ENCODE results near the gene SYTL3.
"Not testable (repeated sequence)": the region's sequence is repeated elsewhere in the genome, so short reads cannot be mapped to it uniquely, and the experiment has no call there.

Gene SYTL3

DNA sequence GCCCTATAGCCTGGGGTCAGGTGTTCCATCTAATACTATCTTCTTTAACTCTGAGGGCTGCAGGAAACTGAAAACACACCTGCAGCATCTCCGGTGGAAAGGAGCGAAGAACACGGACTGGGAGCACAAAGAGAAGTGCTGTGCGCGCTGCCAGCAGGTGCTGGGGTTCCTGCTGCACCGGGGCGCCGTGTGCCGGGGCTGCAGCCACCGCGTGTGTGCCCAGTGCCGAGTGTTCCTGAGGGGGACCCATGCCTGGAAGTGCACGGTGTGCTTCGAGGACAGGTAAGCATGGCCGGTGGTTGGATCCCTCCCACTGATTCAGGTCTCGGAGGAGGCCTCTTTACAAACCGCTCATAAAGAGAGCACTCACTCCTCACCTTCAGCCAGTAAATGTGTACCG, 15.5 kb downstream of the SYTL3 start:
- no peak for DNase-seq

DNA sequence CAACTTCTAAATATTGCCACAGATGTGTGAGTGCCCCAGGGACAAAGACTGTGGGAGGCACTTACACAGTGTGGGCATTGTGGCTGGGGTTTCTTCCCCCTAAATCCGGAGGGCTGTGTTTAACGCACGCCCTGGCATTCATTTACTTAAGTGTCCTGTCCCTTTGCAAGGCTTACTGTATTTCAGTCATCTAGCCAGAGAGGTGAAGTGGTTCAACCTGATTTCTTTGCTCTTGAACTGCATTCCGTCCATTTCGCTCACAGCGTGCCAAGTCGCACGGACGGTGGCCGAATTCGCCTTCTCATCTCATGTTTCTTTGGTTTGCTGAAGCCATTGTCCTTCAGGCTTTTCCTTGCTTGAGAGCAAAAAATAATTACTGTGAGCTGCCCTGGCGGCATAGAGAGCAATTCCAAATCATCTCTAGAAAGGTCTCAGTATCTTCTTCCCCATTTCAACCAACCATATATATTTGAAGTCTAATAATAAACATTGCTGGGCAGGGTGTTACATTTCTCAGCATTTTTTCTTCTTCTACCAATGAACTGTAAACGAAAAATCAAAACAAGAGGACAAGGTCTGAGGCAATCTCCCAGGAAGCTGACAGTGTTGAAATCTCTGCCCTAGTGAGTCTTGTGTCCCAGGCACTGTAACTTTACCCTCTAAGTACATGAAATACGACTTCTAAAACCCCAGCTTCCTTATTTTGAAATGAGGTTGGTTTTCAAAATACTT, 16.9 kb downstream of the SYTL3 start:
- DNase-seq, result peak; percentile 99

DNA sequence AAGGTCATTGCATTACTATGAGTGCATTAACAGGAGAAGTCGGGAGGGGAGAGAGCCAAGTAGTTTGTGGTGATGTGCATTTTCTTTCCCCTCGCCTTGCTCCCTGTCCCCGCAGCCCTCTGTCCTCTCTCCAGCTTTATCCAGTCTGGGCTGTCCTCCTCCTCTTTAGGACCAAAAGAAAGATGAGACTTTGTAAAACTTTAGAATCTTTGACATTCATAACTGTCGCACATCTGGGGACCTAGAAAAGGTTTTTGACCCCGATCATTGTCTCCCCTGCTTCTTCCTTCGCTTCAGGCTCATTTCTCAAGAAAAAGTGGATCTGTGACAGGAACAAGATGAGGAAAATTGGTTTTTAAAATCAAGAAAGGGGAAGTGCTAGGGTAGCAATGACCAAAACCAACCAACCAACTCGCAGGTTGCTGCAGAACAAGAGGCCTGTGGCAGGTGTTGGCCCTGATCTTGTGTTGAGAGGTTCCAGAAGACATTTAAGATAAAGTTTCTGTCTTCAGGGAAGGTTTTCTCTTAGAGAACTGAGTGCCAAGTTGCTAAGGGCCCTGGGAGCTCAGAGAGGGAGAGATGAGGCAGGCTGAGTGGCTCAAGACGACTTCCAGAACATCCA, 17.6 kb downstream of the SYTL3 start:
- DNase-seq, result no peak

DNA sequence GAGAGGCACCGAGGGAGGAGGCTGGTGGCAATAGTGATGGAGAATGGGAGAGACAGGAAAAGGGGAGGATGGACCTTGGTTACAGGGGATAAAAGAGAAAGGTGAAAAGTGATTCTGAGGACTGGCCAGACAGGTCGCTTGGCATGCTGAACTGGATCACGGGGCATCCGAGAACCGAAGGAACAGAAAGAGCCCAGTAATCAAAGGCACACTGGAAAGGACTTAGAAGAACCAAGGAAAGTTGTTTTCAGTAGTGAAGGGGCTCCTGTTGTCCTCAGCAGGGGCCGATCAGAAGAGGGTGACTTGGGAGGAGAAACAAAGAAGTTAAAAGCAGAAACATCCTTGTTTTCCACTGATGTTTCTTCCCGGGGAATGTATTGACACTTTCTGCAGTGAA, 18.9 kb downstream of the SYTL3 start:
- DNase-seq, result no peak

DNA sequence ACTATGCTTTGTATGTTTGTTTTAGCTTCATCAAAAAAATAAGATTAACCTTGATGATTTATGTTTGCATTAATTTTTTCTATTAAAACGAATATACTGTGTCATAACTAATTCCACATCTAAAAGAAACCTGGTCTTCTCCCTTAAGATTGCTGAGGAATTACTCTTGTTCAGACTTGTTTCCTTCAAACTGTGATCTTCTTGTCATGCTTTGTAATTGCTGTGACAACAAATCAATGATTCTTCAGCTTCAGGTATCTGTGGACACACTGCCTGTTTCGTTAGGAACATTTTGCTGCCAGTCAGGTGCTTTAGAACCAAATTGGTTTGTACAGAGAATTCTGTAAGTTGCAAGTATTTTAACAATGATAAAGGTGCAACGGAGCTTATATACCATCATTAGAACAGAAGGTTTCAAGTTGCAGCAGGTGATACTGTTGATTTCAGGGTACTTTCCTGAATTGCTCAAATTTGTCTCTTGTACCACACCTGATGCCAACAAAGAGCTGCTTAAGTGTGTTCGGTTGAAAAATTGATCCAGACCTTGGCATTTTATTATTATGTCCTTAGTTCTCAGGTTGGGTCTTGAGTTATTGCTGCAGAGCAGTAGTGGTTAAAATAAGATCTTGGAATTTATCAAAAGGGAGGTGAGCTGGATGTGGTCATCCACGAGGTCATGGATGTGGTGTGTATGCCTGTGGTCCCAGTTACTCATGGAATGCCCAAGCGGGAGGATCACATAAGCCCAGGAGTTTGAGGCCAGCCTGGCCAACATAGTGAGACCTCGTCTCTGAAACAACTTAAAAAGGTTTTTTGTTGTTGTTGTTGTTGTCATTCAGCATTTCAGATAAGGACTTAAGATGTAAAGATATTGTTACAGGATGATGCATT, 19.5 kb downstream of the SYTL3 start:
- DNase-seq, result no peak

DNA sequence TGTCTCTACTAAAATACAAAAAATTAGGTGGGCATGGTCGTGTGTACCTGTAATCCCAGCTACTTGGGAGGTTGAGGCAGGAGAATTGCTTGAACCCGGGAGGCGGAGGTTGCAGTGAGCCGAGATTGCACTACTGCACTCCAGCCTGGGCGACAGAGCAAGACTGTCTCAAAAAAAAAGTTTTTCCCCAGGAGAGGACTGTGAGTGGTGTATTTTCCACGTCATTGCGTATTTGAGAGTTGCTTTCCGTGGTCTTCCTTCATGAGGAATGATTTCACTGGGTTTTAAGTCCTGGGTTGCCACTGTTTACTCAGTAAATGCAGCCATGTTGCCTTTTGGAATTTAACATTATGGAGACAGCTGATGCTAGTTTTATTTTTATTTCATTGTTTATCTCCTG, 22.3 kb downstream of the SYTL3 start:
- not testable (repeated sequence) for DNase-seq

DNA sequence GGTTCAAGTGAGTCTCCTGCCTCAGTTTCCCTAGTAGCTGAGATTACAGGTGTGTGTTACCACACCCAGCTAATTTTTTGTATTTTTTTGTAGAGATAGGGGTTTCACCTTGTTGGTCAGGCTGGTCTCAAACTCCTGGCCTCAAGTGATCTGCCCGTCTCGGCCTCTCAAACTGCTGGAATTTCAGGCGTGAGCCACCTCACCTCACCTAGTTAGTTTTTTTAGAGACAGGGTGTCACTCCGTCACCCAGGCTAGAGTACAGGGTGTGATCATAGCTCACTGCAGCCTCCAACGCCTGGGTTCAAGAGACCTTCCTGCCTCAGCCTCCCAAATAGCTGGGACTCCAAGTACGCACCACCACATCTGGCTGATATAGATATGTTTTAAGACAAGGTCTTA, 22.9 kb downstream of the SYTL3 start:
- no peak for DNase-seq

DNA sequence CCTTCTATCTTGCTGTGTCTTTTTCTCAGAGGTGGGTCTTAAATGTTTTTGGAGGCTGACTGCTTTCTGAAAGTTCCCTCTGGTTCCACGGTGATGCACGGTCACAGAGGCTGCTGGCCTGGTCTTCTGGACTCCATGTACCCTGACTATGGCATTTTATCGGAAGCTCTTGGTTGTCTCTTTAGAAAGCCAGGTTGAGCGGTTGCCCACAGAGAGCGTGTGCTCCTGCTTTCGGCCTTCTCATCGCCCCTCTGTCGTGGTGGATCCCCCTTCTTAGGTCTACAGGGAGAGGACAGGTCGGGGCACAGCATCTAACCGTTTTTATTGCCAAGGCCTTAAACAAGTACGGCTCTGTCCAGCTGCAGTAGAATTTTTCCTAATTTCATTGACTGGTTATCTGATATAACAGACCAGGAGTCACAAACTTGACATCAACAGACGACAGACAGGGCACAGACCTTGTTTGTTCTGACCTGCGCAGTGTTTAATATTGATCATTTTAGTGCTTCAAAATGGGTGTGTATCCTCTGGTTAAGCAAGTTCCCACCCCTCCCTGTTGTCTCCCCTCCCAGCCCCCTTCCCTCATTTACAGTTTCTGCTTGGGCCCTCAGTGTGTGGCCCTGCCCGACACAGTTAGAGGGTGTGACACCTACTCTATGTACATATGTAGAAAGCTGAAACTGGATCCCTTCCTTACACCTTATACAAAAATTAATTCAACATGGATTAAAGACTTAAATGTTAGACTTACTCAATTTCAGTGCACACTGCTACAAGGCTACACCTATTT, 24.7 kb downstream of the SYTL3 start:
- no peak for DNase-seq

DNA sequence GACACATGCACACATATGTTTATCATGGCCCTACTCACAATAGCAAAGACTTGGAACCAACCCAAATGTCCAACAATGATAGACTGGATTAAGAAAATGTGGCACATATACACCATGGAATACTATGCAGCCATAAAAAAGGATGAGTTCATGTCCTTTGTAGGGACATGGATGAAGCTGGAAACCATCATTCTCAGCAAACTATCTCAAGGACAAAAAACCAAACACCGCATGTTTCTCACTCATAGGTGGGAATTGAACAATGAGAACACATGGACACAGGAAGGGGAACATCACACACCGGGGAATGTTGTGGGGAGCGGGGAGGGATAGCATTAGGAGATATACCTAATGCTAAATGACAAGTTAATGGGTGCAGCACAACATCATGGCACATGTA, 27.2 kb downstream of the SYTL3 start:
- not testable (repeated sequence) for DNase-seq

DNA sequence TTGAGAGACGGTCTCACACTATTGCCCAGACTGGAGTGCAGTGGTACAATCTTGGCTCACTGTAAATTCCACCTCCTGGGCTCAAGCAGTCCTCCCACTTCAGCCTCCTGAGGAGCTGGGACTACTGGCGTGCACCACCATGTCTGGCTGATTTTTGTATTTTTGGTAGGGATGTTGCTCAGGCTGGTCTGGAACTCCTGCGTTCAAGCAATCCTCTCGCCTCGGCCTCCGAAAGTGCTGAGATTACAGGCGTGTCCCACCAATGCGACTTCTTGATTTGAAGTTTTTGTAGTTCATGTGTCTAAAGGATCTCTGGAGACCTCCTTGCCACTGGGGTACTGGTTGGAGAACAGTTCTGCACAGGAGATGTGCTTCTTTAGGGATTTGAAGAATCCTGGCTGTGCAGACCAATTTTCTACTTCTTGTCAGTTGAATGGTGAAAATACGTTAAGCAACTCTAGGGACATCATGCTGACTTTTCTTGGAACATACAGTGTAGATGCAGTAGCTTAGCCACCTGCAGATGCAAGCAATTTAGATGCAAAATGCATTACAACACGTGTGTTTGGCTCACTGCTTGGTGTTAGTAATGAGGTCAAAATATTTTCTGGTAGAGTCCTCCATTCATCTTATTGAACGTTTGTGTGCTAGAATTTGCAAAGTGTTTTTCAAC, 28.2 kb downstream of the SYTL3 start:
- no peak for DNase-seq

DNA sequence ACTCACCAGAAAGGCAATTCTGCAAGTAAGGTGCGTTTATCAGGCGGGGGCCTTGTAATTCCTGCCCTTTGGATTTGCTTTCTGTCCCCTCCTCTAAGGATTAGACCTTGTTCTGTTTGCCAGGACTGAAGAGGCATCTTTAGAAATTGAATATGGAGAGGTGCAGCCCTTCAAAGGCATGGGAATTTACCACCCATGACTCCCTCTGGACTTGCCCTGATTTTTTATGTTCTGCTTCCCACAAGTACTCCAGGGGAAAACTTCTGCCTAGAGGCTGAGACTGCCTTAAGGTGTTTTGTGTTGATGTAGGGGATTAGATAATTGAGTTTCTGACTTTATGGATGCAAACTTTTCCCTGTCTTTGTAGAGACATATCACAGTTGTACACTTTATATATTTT, 30.2 kb downstream of the SYTL3 start:
- no peak for DNase-seq

DNA sequence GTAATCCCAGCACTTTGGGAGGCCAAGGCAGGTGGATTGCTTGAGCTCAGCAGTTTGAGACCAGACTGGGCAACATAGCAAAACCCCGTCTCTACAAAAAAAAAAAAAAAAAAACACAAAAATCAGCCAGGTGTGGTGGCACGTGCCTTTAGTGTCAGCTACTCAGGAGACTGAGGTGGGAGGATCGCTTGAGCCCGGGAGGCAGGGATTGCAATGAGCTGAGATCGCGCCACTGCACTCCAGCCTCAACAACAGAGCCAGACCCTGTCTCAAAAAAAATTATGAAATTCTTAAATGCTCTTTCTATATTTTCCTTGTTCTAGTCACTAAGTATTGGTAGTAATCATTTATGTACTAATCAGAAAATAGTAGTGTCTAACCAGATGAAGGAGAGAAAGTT, 30.6 kb downstream of the SYTL3 start:
- DNase-seq, result no peak

DNA sequence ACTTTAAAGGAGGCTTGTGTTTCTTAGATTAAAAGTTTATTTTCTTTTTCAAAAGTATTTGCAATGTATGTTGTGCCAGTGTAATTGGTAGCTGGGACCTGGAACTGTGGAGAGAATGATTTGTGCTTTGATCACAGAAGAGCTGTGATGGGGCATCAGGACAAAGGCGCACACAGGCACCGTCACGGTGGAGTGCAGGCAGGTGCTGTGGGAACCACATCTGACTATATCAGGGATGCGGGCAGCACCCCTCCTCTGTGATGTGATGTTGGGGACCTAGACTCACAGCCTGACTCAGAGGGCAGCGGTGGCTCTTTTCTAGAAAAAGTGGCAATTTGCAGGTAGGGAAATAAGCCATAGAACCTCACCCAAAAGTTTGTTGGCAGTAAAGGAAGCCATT, 34.5 kb downstream of the SYTL3 start:
- no peak for DNase-seq

DNA sequence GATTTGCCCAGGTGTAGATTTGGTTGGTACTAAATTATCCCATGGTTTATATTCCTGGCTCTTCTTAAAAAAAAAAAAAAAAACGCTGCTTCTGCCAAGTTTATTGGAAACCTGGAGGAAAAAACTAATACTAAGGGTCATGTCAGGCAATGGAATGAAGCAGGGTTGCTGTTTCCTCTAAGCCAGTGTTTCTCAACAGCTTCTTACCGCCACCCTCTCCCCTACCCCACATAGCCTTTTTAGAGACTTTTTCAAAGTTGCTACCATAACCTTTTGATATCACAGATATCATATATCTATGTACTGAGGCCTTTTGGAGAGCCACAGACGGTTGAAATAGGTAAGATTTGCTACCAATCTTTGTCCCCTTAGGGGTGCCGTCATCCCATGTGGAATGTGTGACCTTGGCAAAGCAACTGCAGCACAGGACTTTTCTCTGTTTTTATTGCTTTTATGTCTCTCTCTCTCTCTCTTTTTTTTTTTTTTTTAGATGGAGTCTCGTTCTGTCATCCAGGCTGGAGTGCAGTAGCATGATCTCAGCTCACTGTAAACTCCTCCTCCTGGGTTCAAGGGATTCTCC, 35.0 kb downstream of the SYTL3 start:
- no peak for DNase-seq

DNA sequence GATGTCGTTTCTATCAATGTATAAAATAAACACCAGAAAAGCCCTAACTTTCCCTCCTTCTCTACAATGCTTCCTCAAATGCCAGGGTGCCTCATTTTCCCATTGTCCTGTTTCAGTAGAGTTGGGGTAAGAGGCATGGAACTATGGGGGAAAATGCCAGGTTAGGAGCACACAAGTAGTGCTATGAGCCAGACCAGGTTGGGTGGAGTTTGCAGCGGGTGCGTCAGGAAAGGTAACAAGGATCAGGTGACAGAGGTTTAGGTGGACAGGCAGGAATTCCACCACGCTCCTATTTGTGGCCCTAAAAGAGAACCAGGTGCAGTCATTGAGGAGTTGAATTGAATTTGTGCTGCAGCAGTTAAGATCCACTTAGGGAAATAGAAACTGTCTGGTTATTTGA, 36.5 kb downstream of the SYTL3 start:
- no peak for DNase-seq

DNA sequence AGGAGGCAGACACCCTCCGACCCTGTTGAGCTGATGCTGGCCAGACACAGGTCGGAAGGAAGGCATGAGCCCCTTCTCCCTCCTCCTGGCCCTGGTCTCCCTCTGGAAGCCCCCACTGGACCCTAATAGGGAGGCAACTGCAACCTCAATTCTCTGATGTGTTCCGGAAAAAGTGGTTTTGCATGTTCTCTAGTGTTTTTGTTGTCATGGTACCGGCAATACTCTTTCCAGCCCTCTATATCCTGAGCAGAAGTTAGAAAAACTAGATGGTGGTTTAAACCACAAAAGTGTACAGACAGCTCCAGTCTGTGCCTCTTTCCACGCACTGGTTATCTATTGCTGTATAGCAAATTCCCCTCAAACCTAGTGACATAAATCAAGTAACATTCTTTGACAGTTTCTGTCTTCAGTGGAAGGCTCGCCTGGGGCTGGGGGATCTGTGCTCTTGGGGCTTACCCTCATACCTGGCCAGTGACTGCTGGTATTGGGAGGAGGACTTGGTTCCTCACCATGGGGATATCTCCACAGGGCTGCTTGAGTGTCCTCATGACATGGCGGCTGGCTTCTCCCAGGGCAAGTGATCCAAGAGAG, 37.0 kb downstream of the SYTL3 start:
- peak; percentile 72 for DNase-seq

DNA sequence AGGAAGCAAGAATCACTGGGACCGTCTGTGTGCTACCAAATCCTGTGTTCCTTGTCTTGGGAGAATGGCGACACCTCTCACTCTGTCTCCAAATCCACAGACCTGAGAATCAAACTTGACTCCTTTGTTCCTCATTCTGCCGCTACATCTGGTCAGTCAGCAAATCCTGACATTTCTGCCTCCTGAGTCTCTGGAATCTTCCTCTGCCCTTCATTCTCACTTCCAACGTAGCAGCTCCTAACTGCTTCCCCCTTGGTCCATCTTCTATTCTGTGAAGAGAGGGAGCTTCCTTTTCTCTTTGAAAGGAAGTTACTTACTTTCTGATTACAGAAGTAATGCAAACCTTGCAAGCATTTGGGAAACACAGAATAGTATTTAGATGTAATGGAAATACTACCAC, 37.7 kb downstream of the SYTL3 start:
- DNase-seq, result no peak

DNA sequence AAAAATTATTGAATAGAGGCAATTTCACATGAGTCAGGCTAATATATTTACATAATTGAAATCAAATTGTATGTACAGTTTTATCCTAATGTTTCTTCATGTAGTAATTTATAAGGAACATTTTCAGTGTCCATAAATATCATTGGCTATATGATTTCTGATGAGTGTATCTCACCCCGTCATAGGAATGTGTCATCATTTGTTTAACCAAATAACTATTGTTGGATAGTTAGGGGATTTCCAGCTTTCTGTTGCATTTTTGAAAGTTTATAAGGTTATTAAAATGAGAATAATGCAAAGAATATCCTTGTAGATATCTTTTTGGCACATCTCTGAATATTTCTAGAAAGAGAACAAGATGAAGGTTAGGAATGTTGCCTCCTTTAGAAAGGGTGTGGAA, 39.0 kb downstream of the SYTL3 start:
- no peak for DNase-seq

DNA sequence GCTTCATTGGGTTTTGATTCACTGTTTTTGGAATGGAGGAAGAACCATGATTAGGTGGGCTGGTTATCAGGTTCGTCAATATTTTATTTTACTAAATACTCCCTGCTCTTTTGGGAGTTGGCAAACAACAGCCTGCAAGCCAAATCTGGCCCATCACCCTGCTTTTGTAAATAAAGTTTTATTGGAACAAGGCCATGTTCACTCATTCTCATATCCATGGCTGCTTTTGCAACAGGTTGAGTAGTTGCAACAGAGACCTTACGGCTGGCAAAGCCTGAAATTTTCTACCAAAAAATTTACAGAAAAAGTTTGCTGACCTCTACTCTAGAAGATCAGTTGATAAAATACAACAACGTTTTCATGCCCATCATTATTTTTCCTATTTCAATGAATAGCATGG, 45.1 kb downstream of the SYTL3 start:
- DNase-seq, result no peak

DNA sequence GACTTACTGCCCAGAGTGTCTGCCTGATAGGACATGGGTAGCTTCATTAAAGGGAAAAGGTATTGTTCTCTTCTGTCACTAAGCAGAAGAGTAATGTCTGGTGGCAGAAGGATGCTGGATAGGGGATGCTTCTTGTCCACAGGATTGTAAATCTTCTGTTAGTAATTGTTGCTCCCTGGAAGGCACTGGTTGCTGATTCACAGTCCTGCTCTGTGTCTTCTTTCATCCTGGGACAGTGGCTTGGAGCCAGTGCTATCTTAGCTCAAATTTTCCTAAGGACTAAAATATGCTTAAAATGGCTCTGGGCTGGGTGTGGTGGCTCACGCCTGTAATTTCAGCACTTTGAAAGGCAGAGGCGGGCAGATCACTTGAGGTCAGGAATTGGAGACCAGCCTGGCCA, 48.0 kb downstream of the SYTL3 start:
- no peak for DNase-seq

DNA sequence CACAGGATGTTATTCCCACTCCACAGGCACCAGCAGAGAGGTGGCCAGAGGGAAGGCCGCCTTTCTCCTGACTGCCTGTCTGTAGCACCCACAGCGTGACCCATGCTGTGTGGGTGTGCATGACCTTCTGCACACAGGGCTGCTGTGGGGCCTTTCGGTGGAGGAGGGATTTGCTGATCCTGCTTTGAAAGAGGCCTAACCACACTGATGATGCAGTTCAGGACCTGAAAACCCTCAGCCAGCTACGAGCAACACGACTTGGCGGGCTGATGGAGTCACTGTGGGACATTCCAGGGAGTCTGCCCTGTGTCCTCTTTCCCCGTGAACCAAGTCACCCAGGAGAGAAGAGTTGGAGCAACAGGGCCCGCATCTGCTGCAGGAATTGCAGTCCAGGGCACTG, 49.1 kb downstream of the SYTL3 start:
- no peak for DNase-seq

DNA sequence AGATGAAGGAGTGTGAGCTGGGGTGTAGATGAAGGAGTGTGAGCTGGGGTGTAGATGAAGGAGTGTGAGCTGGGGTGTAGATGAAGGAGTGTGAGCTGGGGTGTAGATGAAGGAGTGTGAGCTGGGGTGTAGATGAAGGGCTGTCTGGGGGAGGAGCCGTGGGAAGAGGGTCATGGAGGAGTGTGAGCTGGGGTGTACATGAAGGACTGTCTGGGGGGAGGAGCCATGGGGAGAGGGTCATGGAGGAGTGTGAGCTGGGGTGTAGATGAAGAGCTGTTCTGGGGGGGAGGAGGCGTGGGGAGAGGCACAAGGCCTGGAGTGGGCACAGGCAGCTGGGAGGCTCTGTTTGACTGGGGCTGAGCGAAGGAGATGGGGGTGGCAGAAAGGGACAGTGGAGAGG, 51.4 kb downstream of the SYTL3 start:
- not testable (repeated sequence) for DNase-seq
